Neuronal stem cell (in vitro differentiated cells): ENCODE measurements around the gene MRC1.

Source experiments
- DNase-seq: peaks from one replicate; pipeline ENCODE4 v3.0.0-alpha.2; 2013; ENCODE audit warnings: low spot score
- H2AFZ ChIP-seq: one replicate; pipeline ENCODE4 v1.6.1; 2013; ENCODE audit warnings: mild to moderate bottlenecking, low read length, inconsistent platforms
- H2AK5ac ChIP-seq: 2 replicates; pipeline ENCODE4 v1.6.1; 2013; ENCODE audit warnings: low read depth, mild to moderate bottlenecking, inconsistent platforms, low read length, moderate library complexity, mixed read lengths
- H2BK120ac ChIP-seq: 2 replicates; pipeline ENCODE4 v1.6.1; 2013; ENCODE audit warnings: low read depth, mild to moderate bottlenecking, inconsistent platforms, low read length, moderate library complexity, mixed read lengths
- H2BK12ac ChIP-seq: one replicate; pipeline ENCODE4 v1.6.1; 2013; ENCODE audit warnings: low read length, inconsistent platforms
- H2BK15ac ChIP-seq: 2 replicates; pipeline ENCODE4 v1.6.1; 2013; ENCODE audit warnings: mild to moderate bottlenecking, low read length, inconsistent platforms, mixed read lengths
- H2BK5ac ChIP-seq: one replicate; pipeline ENCODE4 v1.6.1; 2013; ENCODE audit warnings: inconsistent platforms, mild to moderate bottlenecking, low read length, moderate library complexity
- H3K14ac ChIP-seq: one replicate; pipeline ENCODE4 v1.6.1; 2013; ENCODE audit warnings: low read length, inconsistent platforms
- H3K18ac ChIP-seq: 2 replicates; pipeline ENCODE4 v1.6.1; 2013; ENCODE audit warnings: low read length, inconsistent platforms
- H3K23ac ChIP-seq: 2 replicates; pipeline ENCODE4 v1.6.1; 2013; ENCODE audit warnings: low read depth, mild to moderate bottlenecking, mixed read lengths, low read length, inconsistent platforms; ENCODE audit not compliant: poor library complexity
- H3K27ac ChIP-seq: replicated peaks from 3 replicates; pipeline ENCODE4 v1.5.1; 2013; ENCODE audit warnings: low read length, inconsistent platforms
- H3K27me3 ChIP-seq, 3 experiments: 2 replicates each; pipeline ENCODE4 v1.6.1; 2013; ENCODE audit warnings: low read length in 3 of 3, mild to moderate bottlenecking in 2 of 3, inconsistent platforms in 1 of 3, low read depth in 1 of 3, mixed read lengths in 1 of 3, moderate library complexity in 1 of 3; ENCODE audit not compliant: control insufficient read depth in 3 of 3, insufficient read depth in 3 of 3
- H3K36me3 ChIP-seq, 2 donors: replicated peaks in 1 of 2; 2 replicates each; pipeline ENCODE4 v1.6.1; 2013; ENCODE audit warnings: low read length in 2 of 2; ENCODE audit not compliant: control insufficient read depth in 2 of 2, insufficient read depth in 2 of 2
- H3K4ac ChIP-seq: 2 replicates; pipeline ENCODE4 v1.6.1; 2013; ENCODE audit warnings: inconsistent platforms, mild to moderate bottlenecking, low read length, moderate library complexity
- H3K4me1 ChIP-seq, 2 donors: 1 replicate in 1 of 2; 2 replicates in 1 of 2; pipeline ENCODE4 v1.6.1; 2013; ENCODE audit warnings: low read length in 2 of 2, low read depth in 1 of 2; ENCODE audit not compliant: control insufficient read depth in 2 of 2, insufficient read depth in 1 of 2
- H3K4me2 ChIP-seq: one replicate; pipeline ENCODE4 v1.6.1; 2013; ENCODE audit warnings: mild to moderate bottlenecking, low read length, inconsistent platforms; ENCODE audit not compliant: insufficient read depth, poor library complexity, severe bottlenecking
- H3K4me3 ChIP-seq, 2 donors: 2 replicates each; pipeline ENCODE4 v1.5.1; 2013; ENCODE audit warnings: low read length in 2 of 2, mild to moderate bottlenecking in 2 of 2, inconsistent platforms in 1 of 2, moderate library complexity in 1 of 2
- H3K79me1 ChIP-seq: one replicate; pipeline ENCODE4 v1.6.1; 2013; ENCODE audit warnings: low read depth, mild to moderate bottlenecking, inconsistent platforms, low read length, moderate library complexity
- H3K9ac ChIP-seq: one replicate; pipeline ENCODE4 v1.6.1; 2013; ENCODE audit warnings: mild to moderate bottlenecking, low read depth, low read length, inconsistent platforms; ENCODE audit not compliant: poor library complexity
- H3K9me3 ChIP-seq, 2 donors: replicated peaks in 1 of 2; 2 replicates each; pipeline versions ENCODE3 to v1.6.1; 2013; ENCODE audit warnings: low read length in 2 of 2, mild to moderate bottlenecking in 2 of 2, inconsistent platforms in 1 of 2, low read depth in 1 of 2, mixed read lengths in 1 of 2, moderate library complexity in 1 of 2; ENCODE audit not compliant: control insufficient read depth in 2 of 2, insufficient read depth in 1 of 2
- H4K8ac ChIP-seq: one replicate; pipeline ENCODE4 v1.6.1; 2013; ENCODE audit warnings: low read depth, mild to moderate bottlenecking, inconsistent platforms, low read length, moderate library complexity
- H4K91ac ChIP-seq: one replicate; pipeline ENCODE4 v1.6.1; 2013; ENCODE audit warnings: low read length, low read depth, mild to moderate bottlenecking, inconsistent platforms; ENCODE audit not compliant: poor library complexity
- WGBS, 2 donors: extraction: QIAGEN DNeasy Blood & Tissue Kit; methylation state at CpG; one replicate each; pipeline ENCODE4 v1.1.7; 2013; ENCODE audit warnings: missing lambda C conversion rate in 2 of 2, mixed read lengths in 1 of 2; ENCODE audit not compliant: insufficient read length in 2 of 2, insufficient replicate concordance in 1 of 2; ENCODE audit errors: extremely low coverage in 2 of 2; 5-methylcytosine and 5-hydroxymethylcytosine counted together

The MRC1 gene

DNA sequence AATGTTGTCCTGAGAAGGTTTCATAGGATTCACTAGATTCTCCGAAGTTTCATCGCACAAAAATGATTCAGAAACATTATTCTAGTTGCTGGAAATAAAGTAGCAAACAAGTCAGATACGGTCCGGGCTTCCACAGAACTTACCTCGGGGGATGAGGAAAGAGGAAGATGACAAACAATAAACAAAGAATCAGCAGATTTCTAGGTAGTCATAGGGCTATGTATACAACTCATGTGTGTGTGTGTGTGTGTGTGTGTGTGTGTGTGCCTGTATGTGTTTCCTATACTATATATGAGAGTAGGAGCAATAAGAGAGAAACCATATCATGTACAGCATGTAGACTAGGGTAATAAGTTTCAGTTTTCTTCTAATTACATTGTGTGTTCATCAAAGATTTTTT, 40.7 kb upstream of the MRC1 start:
- Histone ChIP-seq H3K27ac (no peak overlapping the region), H2AK5ac (no peak overlapping the region), H2AFZ (no peak overlapping the region), H3K18ac (no peak overlapping the region), H2BK15ac (no peak overlapping the region), H2BK120ac (no peak overlapping the region), H3K4me1 (no peaks in the 10 kb centered on the region), H3K27me3 (no peaks in the 10 kb centered on the region), H3K79me1 (no peaks in the 10 kb centered on the region), H3K9ac (no peak overlapping the region), H3K4me2 (no peak overlapping the region), H4K8ac (no peak overlapping the region), H3K4ac (no peak overlapping the region), H2BK12ac (no peak overlapping the region), H3K4me3 (no peak overlapping the region), H4K91ac (no peak overlapping the region), H3K14ac (no peak overlapping the region), H3K23ac (no peak overlapping the region), H3K36me3 (no peaks in the 10 kb centered on the region), H3K9me3 (no peaks in the 10 kb centered on the region), H2BK5ac (no peak overlapping the region)
- no CpG with 5 or more reads among the region's 5 CpGs for WGBS, 2 donors
- DNase-seq, result no peak

DNA sequence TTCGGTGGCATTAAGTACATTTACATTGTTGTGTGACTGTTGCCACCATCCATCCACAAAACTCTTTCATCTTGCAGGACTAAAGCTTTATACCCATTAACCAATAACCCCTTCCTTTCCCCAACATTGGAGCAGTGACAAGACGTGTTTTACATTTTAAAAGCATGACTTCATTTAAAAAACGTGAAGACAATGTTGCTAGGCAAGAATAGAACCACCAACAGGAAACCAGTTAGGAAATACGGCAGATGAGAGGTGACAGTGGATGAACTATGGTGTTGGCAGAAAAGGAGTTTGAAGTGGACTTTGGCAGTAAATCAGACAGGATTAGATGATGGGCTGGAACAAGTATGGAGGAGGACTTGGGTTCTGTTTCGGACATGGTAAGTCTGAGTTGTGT, 40.2 kb upstream of the MRC1 start:
- Histone ChIP-seq H3K4me2 (no peak overlapping the region), H2AFZ (no peak overlapping the region), H4K8ac (no peak overlapping the region), H3K4me1 (no peaks in the 10 kb centered on the region), H3K79me1 (no peaks in the 10 kb centered on the region), H3K9ac (no peak overlapping the region), H3K36me3 (no peaks in the 10 kb centered on the region), H2BK5ac (no peak overlapping the region), H3K18ac (no peak overlapping the region), H3K23ac (no peak overlapping the region), H3K4ac (no peak overlapping the region), H3K27ac (no peak overlapping the region), H3K14ac (no peak overlapping the region), H3K27me3 (no peaks in the 10 kb centered on the region), H2BK12ac (no peak overlapping the region), H4K91ac (no peak overlapping the region), H3K4me3 (no peak overlapping the region), H2BK15ac (no peak overlapping the region), H3K9me3 (no peaks in the 10 kb centered on the region), H2AK5ac (no peak overlapping the region), H2BK120ac (no peak overlapping the region)
- no CpG with 5 or more reads among the region's 5 CpGs for WGBS, 2 donors
- DNase-seq, result no peak

DNA sequence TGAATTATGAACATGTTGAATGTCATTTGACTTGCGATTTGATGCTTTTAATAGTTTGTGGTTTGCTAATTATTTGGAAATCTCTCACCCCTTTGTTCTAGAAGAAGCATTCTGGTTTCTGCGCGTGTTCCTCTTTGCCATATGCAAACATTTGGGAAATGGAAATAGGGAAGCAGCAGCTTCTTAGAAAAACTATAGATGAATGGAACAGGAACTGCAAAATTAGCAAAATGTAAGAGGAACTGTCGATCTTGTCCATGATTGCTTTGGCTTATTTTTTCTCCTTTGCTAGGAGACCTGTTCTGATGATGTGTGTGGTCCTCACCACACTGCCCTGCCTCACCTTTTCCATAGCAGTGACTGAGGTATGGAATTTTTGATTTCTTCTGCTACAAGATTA, 38.1 kb upstream of the MRC1 start:
- no peak overlapping the region for H2AK5ac ChIP-seq
- H3K18ac ChIP-seq, result no peak overlapping the region
- H4K91ac ChIP-seq, result no peak overlapping the region
- H3K14ac ChIP-seq, result no peak overlapping the region
- H2BK15ac ChIP-seq, result no peak overlapping the region
- H4K8ac ChIP-seq, result no peak overlapping the region
- no peak overlapping the region for H2AFZ ChIP-seq
- no peak overlapping the region for H3K9ac ChIP-seq
- no peak overlapping the region for H3K23ac ChIP-seq
- no peaks in the 10 kb centered on the region for H3K4me1 ChIP-seq
- no peak overlapping the region for H3K4me2 ChIP-seq
- H2BK120ac ChIP-seq, result no peak overlapping the region
- no peak overlapping the region for H3K4me3 ChIP-seq
- no peaks in the 10 kb centered on the region for H3K36me3 ChIP-seq
- no CpG with 5 or more reads among the region's 4 CpGs for WGBS, 2 donors
- H3K27ac ChIP-seq, result no peak overlapping the region
- no peaks in the 10 kb centered on the region for H3K9me3 ChIP-seq
- no peaks in the 10 kb centered on the region for H3K27me3 ChIP-seq
- H3K4ac ChIP-seq, result no peak overlapping the region
- DNase-seq, result no peak
- no peaks in the 10 kb centered on the region for H3K79me1 ChIP-seq
- H2BK5ac ChIP-seq, result no peak overlapping the region
- no peak overlapping the region for H2BK12ac ChIP-seq

DNA sequence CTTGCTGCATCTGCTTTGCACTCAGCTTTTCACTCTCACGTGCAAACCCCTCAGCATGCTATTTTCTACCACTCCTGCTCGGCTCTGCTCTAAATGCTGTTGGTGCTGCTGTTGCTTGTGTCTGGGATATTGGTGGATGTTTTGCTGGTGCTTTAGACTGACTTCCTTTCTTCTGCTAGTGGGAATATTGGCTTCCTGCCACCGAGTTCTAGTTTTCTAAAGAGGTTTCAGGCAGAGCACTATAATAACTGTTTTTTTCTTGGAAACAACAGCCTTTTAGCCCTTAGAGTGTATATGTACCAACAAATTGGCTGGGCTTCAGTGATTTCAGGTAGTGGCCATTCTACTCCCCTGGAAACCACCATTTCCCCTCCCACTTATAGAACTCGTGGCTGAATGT, 29.4 kb upstream of the MRC1 start:
- Histone ChIP-seq H4K91ac (no peak overlapping the region), H3K27me3 (peaks cover 0 to 3% (median 0%) of the 10 kb centered on the region in 3 experiments), H3K14ac (no peak overlapping the region), H2AK5ac (no peak overlapping the region), H3K4me2 (no peak overlapping the region), H4K8ac (no peak overlapping the region), H3K4me1 (no peaks in the 10 kb centered on the region), H3K4me3 (no peak overlapping the region), H3K23ac (no peak overlapping the region), H2BK120ac (no peak overlapping the region), H3K18ac (no peak overlapping the region), H3K4ac (no peak overlapping the region), H3K79me1 (no peaks in the 10 kb centered on the region), H3K36me3 (no peaks in the 10 kb centered on the region), H3K9ac (no peak overlapping the region), H2AFZ (no peak overlapping the region), H2BK15ac (no peak overlapping the region), H3K27ac (no peak overlapping the region), H2BK5ac (no peak overlapping the region), H3K9me3 (no peaks in the 10 kb centered on the region), H2BK12ac (no peak overlapping the region)
- WGBS, 2 donors, result no CpG with 5 or more reads among the region's 4 CpGs
- DNase-seq, result no peak
